Transverse colon (tissue), 4 donors: ENCODE data around the gene C1QB. TPM values are rescaled to one million over a fixed set of nuclear protein-coding genes. Genes with fewer than 3 reads are reported as not detected.

Experiments
- DNase-seq: peaks from one replicate; pipeline ENCODE4 v3.0.0-alpha.2; 2019
- H3K27ac ChIP-seq, 4 donors: fragments of 200-600 bp; sonication (generic); 2 replicates each; pipeline ENCODE4 v1.5.1; 2016 to 2018; ENCODE audit warnings: inconsistent platforms in 4 of 4
- H3K27me3 ChIP-seq: fragments of 200-600 bp; sonication (generic); 2 replicates; pipeline ENCODE4 v1.5.1; 2017; ENCODE audit warnings: inconsistent platforms
- H3K36me3 ChIP-seq, 4 donors: fragments of 200-600 bp; sonication (generic); 2 replicates each; pipeline ENCODE4 v1.5.1; 2017 to 2019; ENCODE audit warnings: inconsistent platforms in 4 of 4
- H3K4me1 ChIP-seq, 4 donors: fragments of 200-600 bp; sonication (generic); 2 replicates each; pipeline ENCODE4 v1.5.1; 2017 to 2020; ENCODE audit warnings: inconsistent platforms in 4 of 4
- H3K4me3 ChIP-seq, 4 donors: fragments of 200-600 bp; sonication (generic); 1 replicate in 1 of 4; 2 replicates in 3 of 4; pipeline versions ENCODE4 v1.5.1 to v1.6.1; 2017 to 2019; ENCODE audit warnings: inconsistent platforms in 4 of 4
- H3K9me3 ChIP-seq, 2 donors: fragments of 200-600 bp; sonication (generic); 2 replicates each; pipeline ENCODE4 v1.5.1; 2017 to 2019; ENCODE audit warnings: inconsistent platforms in 2 of 2
- CTCF ChIP-seq, 5 experiments: fragments of 200-600 bp in 3 of 5; fragments of 450-650 bp in 2 of 5; sonication (generic) in 3 of 5; IDR thresholded peaks; 1 replicate in 2 of 5; 2 replicates in 3 of 5; pipeline ENCODE4 v1.5.1; 2016 to 2017; ENCODE audit warnings: antibody characterized with exemption in 5 of 5, inconsistent platforms in 3 of 5, mild to moderate bottlenecking in 2 of 5, moderate library complexity in 1 of 5
- EP300 ChIP-seq: sonication (generic); formaldehyde crosslinking; IDR thresholded peaks from one replicate; pipeline ENCODE4 v1.6.1; 2017; ENCODE audit warnings: antibody characterized with exemption, low read depth
- POLR2A ChIP-seq: fragments of 450-650 bp; IDR thresholded peaks from one replicate; pipeline ENCODE4 v1.6.1; 2016; ENCODE audit warnings: antibody characterized with exemption, mild to moderate bottlenecking, moderate library complexity
- POLR2AphosphoS5 ChIP-seq, 3 donors: sonication (generic); formaldehyde crosslinking; IDR thresholded peaks; one replicate each; pipeline ENCODE4 v1.6.1; 2016; ENCODE audit warnings: antibody characterized with exemption in 3 of 3
- WGBS, 2 donors: methylation state at CpG; one replicate each; pipeline ENCODE4 v1.1.5; 2018; ENCODE audit warnings: low coverage in 1 of 2; 5-methylcytosine and 5-hydroxymethylcytosine counted together
- in situ Hi-C, 4 donors: fragments of 200-750 bp; cut with MboI; loops; one replicate each; pipeline versions ENCODE4 v1.15.0 to v1.15.1; 2017; ENCODE audit warnings: low sequenced_read_pairs in 3 of 4, low pct_ligation_motif_present in 1 of 4, low pct_unique_long_range_greater_than_20kb in 1 of 4
- intact Hi-C: fragments of 100-400 bp; cut with DNase I; formaldehyde crosslinking; loops from one replicate; pipeline ENCODE4 v1.15.1; 2023; ENCODE audit warnings: low total_unique reads
- total RNA-seq, 4 donors: library from RNA; depleted of rRNA; stranded (reverse); fragments of >200 nt; gene quantifications; one replicate each; pipeline ENCODE4 v1.1.0, GENCODE V29; 2016

The C1QB gene
- total RNA-seq, 4 donors from 2014 or later, result 62.9 to 163 (median 118) TPM

GRCh38 chr1:22641906-22642636, 11.0 kb upstream of the C1QB start:
- intact Hi-C loops, result loop anchor here (1.0 kb wide), 1 partner anchor 222 kb away; no protein-coding TSS in a partner anchor
- H3K9me3 ChIP-seq, result no peaks in the 10 kb centered on the region
- no peaks in the 10 kb centered on the region for H3K36me3 ChIP-seq
- no peak overlapping the region for H3K4me3 ChIP-seq
- peak; percentile 82 for DNase-seq
- H3K27ac ChIP-seq, result no peak overlapping the region
- no peaks in the 10 kb centered on the region for H3K27me3 ChIP-seq
- WGBS, 2 donors, result 9% methylated on average over 18 of the region's 18 CpGs; no CpG with 5 or more reads in 1 of the 2 donors
- in situ Hi-C loops, result loop anchor here (10.0 to 25.0 kb wide), 3 partner anchors 217 to 505 kb away; partner anchors contain the start of gene WNT4 (in 2 of the 4)
- no peak for TF ChIP-seq EP300
- peak in 1 of 3 donors; percentile 33 for TF ChIP-seq POLR2AphosphoS5 (IDR thresholded peaks at IDR 0.05)
- TF ChIP-seq POLR2A, result no peak
- peak; percentile 81 to 92 (median 91) for TF ChIP-seq CTCF (IDR thresholded peaks at IDR 0.05)
- H3K4me1 ChIP-seq, result no peaks in the 10 kb centered on the region

GRCh38 chr1:22643381-22643780, 9.7 kb upstream of the C1QB start, which contains the start of gene C1QC:
Gene C1QC, plus strand, starts transcription at chr1:22643633. Its CDS starts 391 bp downstream, at chr1:22644024.
- WGBS, 2 donors, result 61% methylated on average over 8 of the region's 8 CpGs; no CpG with 5 or more reads in 1 of the 2 donors
- peak within 1 kb of the TSS; percentile 28 to 48 (median 41) for H3K27ac ChIP-seq
- TF ChIP-seq POLR2AphosphoS5 (IDR thresholded peaks at IDR 0.05), result peak in 2 of 3 donors; percentile 16 to 58
- no peak for TF ChIP-seq CTCF (IDR thresholded peaks at IDR 0.05)
- TF ChIP-seq POLR2A, result peak; percentile 24
- peak within 1 kb of the TSS in 2 of 4 donors; percentile 9 to 27 for H3K4me3 ChIP-seq
- no peaks in the 10 kb centered on the region for H3K27me3 ChIP-seq
- in situ Hi-C loops (loop anchor here (10.0 to 25.0 kb wide), 3 partner anchors 219 to 506 kb away; partner anchors contain the start of gene WNT4 (in 2 of the 4)), intact Hi-C loops (no loop called here)
- no peaks in the 10 kb centered on the region for H3K9me3 ChIP-seq
- no peaks in the 10 kb centered on the region for H3K36me3 ChIP-seq
- DNase-seq, result peak; percentile 26
- no peaks in the 10 kb centered on the region for H3K4me1 ChIP-seq

GRCh38 chr1:22643928-22644327, 9.1 kb upstream of the C1QB start:
- H3K27me3 ChIP-seq, result no peaks in the 10 kb centered on the region
- intact Hi-C loops, result no loop called here
- no peaks in the 10 kb centered on the region for H3K4me1 ChIP-seq
- H3K4me3 ChIP-seq, result peak overlapping the region in 2 of 4 donors; percentile 9 to 27
- WGBS, 2 donors, result 74% methylated on average over 10 of the region's 12 CpGs; no CpG with 5 or more reads in 1 of the 2 donors
- H3K27ac ChIP-seq, result peak overlapping the region; percentile 28 to 48 (median 41)
- no peaks in the 10 kb centered on the region for H3K36me3 ChIP-seq
- no peaks in the 10 kb centered on the region for H3K9me3 ChIP-seq
- DNase-seq, result no peak
- no peak for TF ChIP-seq POLR2AphosphoS5 (IDR thresholded peaks at IDR 0.05)
- in situ Hi-C loops, result loop anchor here (10.0 to 25.0 kb wide), 3 partner anchors 219 to 507 kb away; partner anchors contain the start of gene WNT4 (in 2 of the 4)

GRCh38 chr1:22645931-22646330, 7.1 kb upstream of the C1QB start:
- no peak for DNase-seq
- H3K9me3 ChIP-seq, result no peaks in the 10 kb centered on the region
- peak overlapping the region in 1 of 4 donors; percentile 41 for H3K27ac ChIP-seq
- no peaks in the 10 kb centered on the region for H3K27me3 ChIP-seq
- intact Hi-C loops, result no loop called here
- H3K36me3 ChIP-seq, result no peaks in the 10 kb centered on the region
- in situ Hi-C loops, result loop anchor here (5.0 to 25.0 kb wide), 4 partner anchors 221 to 509 kb away; partner anchors contain the start of gene WNT4 (in 2 of the 4)
- 80 to 93% methylated on average over 3 to 7 of the region's 7 CpGs for WGBS, 2 donors
- no peak overlapping the region for H3K4me3 ChIP-seq
- no peaks in the 10 kb centered on the region for H3K4me1 ChIP-seq
- TF ChIP-seq CTCF (IDR thresholded peaks at IDR 0.05), result no peak
- TF ChIP-seq POLR2A, result peak; percentile 33
- peak in 1 of 3 donors; percentile 11 for TF ChIP-seq POLR2AphosphoS5 (IDR thresholded peaks at IDR 0.05)
